ENCODE results near the gene ENOX1. TPM values are rescaled to one million over a fixed set of nuclear protein-coding genes. Genes with fewer than 3 reads are reported as not detected.
"Not testable (repeated sequence)": the region's sequence is repeated elsewhere in the genome, so short reads cannot be mapped to it uniquely, and the experiment has no call there.

The ENOX1 gene
- polyA plus RNA-seq, 4 donors = 8.4 to 29.7 (median 12.3) TPM

- DNase-seq (ENCODE audit: low read depth in 4 of 4, low spot score in 3 of 4) = no peak
Measured at GRCh38 chr13:43370842-43371241, 415.9 kb downstream of the ENOX1 start.

- DNase-seq (ENCODE audit: low read depth in 4 of 4, low spot score in 3 of 4) = no peak
Measured at GRCh38 chr13:43369319-43369718, 417.5 kb downstream of the ENOX1 start.

- DNase-seq (ENCODE audit: low read depth in 4 of 4, low spot score in 3 of 4) = no peak
Measured at GRCh38 chr13:43368003-43368402, 418.8 kb downstream of the ENOX1 start.

GRCh38 chr13:43365039-43365344 lies 421.8 kb downstream of the ENOX1 start:
- no peak for DNase-seq (ENCODE audit: low read depth in 4 of 4, low spot score in 3 of 4)

GRCh38 chr13:43364210-43365038 lies 422.3 kb downstream of the ENOX1 start:
- no peak for DNase-seq (ENCODE audit: low read depth in 4 of 4, low spot score in 3 of 4)

- no peak for DNase-seq (ENCODE audit: low read depth in 4 of 4, low spot score in 3 of 4)
Measured at GRCh38 chr13:43363156-43363953, 423.4 kb downstream of the ENOX1 start.

- DNase-seq (ENCODE audit: low read depth in 4 of 4, low spot score in 3 of 4) = no peak
Measured at GRCh38 chr13:43362556-43362955, 424.2 kb downstream of the ENOX1 start.

GRCh38 chr13:43360892-43361610 lies 425.7 kb downstream of the ENOX1 start:
- no peak for DNase-seq (ENCODE audit: low read depth in 4 of 4, low spot score in 3 of 4)

GRCh38 chr13:43360171-43360570 lies 426.6 kb downstream of the ENOX1 start:
- no peak for DNase-seq (ENCODE audit: low read depth in 4 of 4, low spot score in 3 of 4)

GRCh38 chr13:43359536-43359935 lies 427.2 kb downstream of the ENOX1 start:
- no peak for DNase-seq (ENCODE audit: low read depth in 4 of 4, low spot score in 3 of 4)

- no peak for DNase-seq (ENCODE audit: low read depth in 4 of 4, low spot score in 3 of 4)
Measured at GRCh38 chr13:43357564-43357963, 429.2 kb downstream of the ENOX1 start.

GRCh38 chr13:43356567-43356966 lies 430.2 kb downstream of the ENOX1 start:
- DNase-seq (ENCODE audit: low read depth in 4 of 4, low spot score in 3 of 4) = no peak

- no peak for DNase-seq (ENCODE audit: low read depth in 4 of 4, low spot score in 3 of 4)
Measured at GRCh38 chr13:43355774-43356173, 431.0 kb downstream of the ENOX1 start.

- no peak for DNase-seq (ENCODE audit: low read depth in 4 of 4, low spot score in 3 of 4)
Measured at GRCh38 chr13:43354153-43354945, 432.4 kb downstream of the ENOX1 start.

- no peak for DNase-seq (ENCODE audit: low read depth in 4 of 4, low spot score in 3 of 4)
Measured at GRCh38 chr13:43353631-43354030, 433.1 kb downstream of the ENOX1 start.

- not testable (repeated sequence) for DNase-seq (ENCODE audit: low read depth in 4 of 4, low spot score in 3 of 4)
Measured at GRCh38 chr13:43351612-43352011, 435.2 kb downstream of the ENOX1 start.

- no peak for DNase-seq (ENCODE audit: low read depth in 4 of 4, low spot score in 3 of 4)
Measured at GRCh38 chr13:43348397-43348796, 438.4 kb downstream of the ENOX1 start.

GRCh38 chr13:43347877-43348276 lies 438.9 kb downstream of the ENOX1 start:
- no peak for DNase-seq (ENCODE audit: low read depth in 4 of 4, low spot score in 3 of 4)

GRCh38 chr13:43346427-43346826 lies 440.3 kb downstream of the ENOX1 start:
- no peak for DNase-seq (ENCODE audit: low read depth in 4 of 4, low spot score in 3 of 4)

GRCh38 chr13:43343645-43344044 lies 443.1 kb downstream of the ENOX1 start:
- no peak for DNase-seq (ENCODE audit: low read depth in 4 of 4, low spot score in 3 of 4)

Data from left renal pelvis (tissue), 4 donors.